Hematopoietic multipotent progenitor cell treated with erythropoietin and hydrocortisone succinate and interleukin-3 and kit ligand, for 4 days (in vitro differentiated cells): ENCODE data around the gene E2F3.
"Not testable (repeated sequence)": the region's sequence is repeated elsewhere in the genome, so short reads cannot be mapped to it uniquely, and the experiment has no call there.

Experiments used
- DNase-seq: peaks from one replicate; pipeline ENCODE4 v3.0.0-alpha.2; 2015

E2F3 gene

GRCh38 chr6:20472748-20473147 lies 71.1 kb downstream of the E2F3 start:
- no peak for DNase-seq

GRCh38 chr6:20473518-20473917 lies 71.8 kb downstream of the E2F3 start:
- no peak for DNase-seq

GRCh38 chr6:20474874-20475542 lies 73.3 kb downstream of the E2F3 start:
- peak; percentile 54 for DNase-seq

GRCh38 chr6:20476501-20477043 lies 74.9 kb downstream of the E2F3 start:
- no peak for DNase-seq

- DNase-seq = no peak
Measured at GRCh38 chr6:20477485-20477884, 75.8 kb downstream of the E2F3 start.

- DNase-seq = peak; percentile 79
Measured at GRCh38 chr6:20479060-20479459, 77.4 kb downstream of the E2F3 start.

GRCh38 chr6:20479526-20479925 lies 77.8 kb downstream of the E2F3 start:
- no peak for DNase-seq

GRCh38 chr6:20481281-20481680 lies 79.6 kb downstream of the E2F3 start:
- no peak for DNase-seq

GRCh38 chr6:20483887-20484497 lies 82.3 kb downstream of the E2F3 start:
- DNase-seq = peak; percentile 62

- no peak for DNase-seq
Measured at GRCh38 chr6:20486641-20487040, 85.0 kb downstream of the E2F3 start.

GRCh38 chr6:20487669-20488375 lies 86.1 kb downstream of the E2F3 start:
- no peak for DNase-seq

- no peak for DNase-seq
Measured at GRCh38 chr6:20490591-20490990, 88.9 kb downstream of the E2F3 start.

- DNase-seq = no peak
Measured at GRCh38 chr6:20492099-20492498, 90.4 kb downstream of the E2F3 start.

- no peak for DNase-seq
Measured at GRCh38 chr6:20497216-20498040, 95.7 kb downstream of the E2F3 start.

GRCh38 chr6:20498041-20498385 lies 96.3 kb downstream of the E2F3 start:
- no peak for DNase-seq

- DNase-seq = no peak
Measured at GRCh38 chr6:20509212-20509611, 107.5 kb downstream of the E2F3 start.

- no peak for DNase-seq
Measured at GRCh38 chr6:20511852-20512251, 110.2 kb downstream of the E2F3 start.

GRCh38 chr6:20525208-20525607 lies 123.5 kb downstream of the E2F3 start:
- not testable (repeated sequence) for DNase-seq

- DNase-seq = peak; percentile 88
Measured at GRCh38 chr6:20529086-20529448, 127.4 kb downstream of the E2F3 start.

GRCh38 chr6:20532881-20533280 lies 131.2 kb downstream of the E2F3 start:
- no peak for DNase-seq

GRCh38 chr6:20533746-20534294 lies 132.1 kb downstream of the E2F3 start:
- DNase-seq = peak; percentile 13

- DNase-seq = peak; percentile 96
Measured at GRCh38 chr6:20534295-20535262, 132.9 kb downstream of the E2F3 start, which contains the start of gene CDKAL1. Gene CDKAL1, plus strand, starts transcription at chr6:20534457. Its CDS starts 11,894 bp downstream, at chr6:20546351.
